ENCODE measurements around the gene GRIN2C.

DNA sequence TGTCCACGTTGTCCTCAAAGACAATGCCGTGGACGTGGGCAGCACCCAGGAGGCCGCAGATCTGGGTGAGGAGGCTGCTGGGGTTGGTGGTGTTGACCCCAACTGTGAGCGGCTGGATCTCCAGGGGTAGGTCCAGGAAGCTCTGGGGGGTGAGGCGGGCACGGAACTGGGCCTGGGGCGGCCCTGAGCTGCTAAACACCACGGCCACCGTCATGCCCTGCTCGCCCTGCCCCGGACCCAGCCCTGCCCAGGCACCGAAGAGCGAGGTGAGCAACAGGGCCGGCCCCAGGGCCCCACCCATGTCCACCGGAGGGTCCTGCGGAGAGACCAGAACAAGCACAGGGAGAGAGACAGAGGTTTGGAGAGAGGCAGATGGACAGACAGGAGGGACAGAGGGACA, 4.9 kb downstream of the GRIN2C start:
- TF ChIP-seq CTCF (conservative IDR thresholded peaks at IDR 0.05) (no peak), ZFX (IDR thresholded peaks at IDR 0.05) (no peak)

Data from C4-2B (cell line).